CD4-positive, alpha-beta T cell treated with Interleukin-4 for 1 hour (primary cell): ENCODE data around the gene GPN1.
"Not testable (repeated sequence)": the region's sequence is repeated elsewhere in the genome, so short reads cannot be mapped to it uniquely, and the experiment has no call there.

ENCODE experiments used
- DNase-seq, 2 donors: peaks; one replicate each; pipeline ENCODE4 v3.0.0-alpha.2; 2020 to 2022

The GPN1 gene

DNA sequence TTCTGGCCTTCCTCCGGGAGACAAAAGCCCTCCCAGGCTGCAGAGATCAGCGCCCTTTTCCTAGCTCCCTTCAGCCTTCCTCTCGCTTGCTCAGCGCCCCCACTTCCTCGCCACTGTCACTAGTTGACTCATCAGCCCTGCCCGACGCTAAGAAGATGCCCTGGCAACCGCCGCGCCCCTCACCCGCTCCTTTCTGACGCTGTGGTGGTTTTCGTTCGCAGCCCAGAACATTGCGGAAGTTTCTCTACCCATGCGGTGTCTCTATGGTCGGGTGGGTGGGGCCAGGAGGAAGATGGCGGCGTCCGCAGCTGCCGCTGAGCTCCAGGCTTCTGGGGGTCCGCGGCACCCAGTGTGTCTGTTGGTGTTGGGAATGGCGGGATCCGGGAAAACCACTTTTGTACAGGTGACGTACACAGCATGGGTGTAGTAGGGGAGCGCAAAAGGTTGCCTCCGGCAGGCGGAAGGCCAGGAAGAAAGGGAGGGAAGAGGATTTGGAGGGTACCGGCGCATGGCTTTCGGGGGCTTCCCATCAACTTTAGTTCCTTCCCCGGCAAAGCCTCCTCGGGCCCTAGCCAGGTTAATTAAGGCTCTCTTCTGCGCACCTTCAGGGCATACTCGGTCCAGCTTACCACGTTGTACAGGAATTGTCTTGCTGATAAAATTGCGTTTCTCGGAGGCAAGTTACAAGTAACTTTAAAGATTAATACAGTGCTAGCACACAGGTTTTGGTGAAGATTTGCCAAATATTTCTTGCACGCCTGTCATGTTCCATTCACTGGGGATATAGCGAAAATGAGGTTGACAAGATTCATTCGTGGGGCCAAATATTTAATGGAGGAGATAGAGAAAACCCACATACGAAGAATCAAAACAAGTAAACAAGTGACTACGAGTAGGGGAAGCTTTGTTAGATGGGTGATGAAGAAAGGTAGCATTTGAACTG, at the start of gene GPN1, which contains the start of gene CCDC121:
Gene GPN1, plus strand, starts transcription at position 284 of the 943 bp plus-strand sequence. Its CDS starts 9 bp downstream, at position 293.
Gene CCDC121, minus strand, starts transcription at position 246 of the 943 bp plus-strand sequence. CDS start 1,213 bp downstream, outside the sequence.
- DNase-seq, result peak; percentile 94

DNA sequence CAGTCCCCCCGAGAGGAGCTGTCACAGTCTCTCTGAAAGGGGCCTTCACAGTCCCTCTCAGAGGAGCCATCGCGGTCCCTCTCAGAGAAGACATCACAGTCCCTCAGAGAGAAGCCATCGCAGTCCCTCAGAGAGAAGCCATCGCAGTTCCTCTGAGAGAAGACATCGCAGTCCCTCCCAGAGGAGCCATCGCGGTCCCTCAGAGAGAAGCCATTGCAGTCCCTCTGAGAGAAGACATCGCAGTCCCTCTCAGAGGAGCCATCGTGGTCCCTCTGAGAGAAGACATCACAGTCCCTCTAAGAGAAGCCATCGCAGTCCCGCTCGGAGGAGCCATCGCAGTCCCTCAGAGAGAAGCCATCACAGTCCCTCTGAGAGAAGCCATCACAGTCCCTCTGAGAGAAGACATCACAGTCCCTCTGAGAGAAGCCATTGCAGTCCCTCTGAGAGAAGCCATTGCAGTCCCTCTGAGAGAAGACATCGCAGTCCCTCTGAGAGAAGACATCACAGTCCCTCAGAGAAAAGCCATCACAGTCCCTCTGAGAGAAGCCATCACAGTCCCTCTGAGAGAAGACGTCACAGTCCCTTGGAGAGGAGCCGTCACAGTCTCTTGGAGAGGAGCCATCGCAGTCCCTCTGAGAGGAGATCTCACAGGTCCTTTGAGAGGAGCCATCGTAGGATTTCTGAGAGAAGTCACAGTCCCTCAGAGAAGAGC, 47.3 kb upstream of the GPN1 start:
- DNase-seq, result no peak

DNA sequence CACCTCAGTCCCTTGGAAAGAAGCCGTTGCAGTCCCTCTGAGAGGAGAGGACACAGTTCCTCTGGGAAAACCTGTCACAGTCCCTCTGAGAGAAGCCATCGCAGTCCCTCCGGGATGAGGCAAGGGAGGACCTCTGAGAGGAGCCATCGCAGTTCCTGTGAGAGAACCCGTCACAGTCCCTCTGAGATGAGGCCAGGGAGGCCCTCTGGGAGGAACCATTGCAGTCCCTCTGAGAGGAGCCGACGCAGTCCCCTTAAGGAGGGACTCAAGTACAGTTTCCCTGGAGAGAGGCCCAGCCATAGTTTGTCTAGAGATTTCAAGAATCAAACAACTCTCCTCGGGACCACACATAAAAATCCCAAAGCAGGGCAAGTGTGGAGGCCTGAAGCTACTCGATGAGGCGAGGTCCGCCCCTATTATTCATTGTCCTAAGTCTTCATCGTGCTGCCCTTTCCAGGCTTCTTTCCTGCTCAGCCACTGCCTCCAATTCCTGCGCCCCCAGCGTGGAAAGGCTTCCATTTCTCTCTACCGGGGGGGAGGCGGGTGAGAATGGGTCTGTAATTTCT, 46.6 kb upstream of the GPN1 start:
- DNase-seq, result no peak

DNA sequence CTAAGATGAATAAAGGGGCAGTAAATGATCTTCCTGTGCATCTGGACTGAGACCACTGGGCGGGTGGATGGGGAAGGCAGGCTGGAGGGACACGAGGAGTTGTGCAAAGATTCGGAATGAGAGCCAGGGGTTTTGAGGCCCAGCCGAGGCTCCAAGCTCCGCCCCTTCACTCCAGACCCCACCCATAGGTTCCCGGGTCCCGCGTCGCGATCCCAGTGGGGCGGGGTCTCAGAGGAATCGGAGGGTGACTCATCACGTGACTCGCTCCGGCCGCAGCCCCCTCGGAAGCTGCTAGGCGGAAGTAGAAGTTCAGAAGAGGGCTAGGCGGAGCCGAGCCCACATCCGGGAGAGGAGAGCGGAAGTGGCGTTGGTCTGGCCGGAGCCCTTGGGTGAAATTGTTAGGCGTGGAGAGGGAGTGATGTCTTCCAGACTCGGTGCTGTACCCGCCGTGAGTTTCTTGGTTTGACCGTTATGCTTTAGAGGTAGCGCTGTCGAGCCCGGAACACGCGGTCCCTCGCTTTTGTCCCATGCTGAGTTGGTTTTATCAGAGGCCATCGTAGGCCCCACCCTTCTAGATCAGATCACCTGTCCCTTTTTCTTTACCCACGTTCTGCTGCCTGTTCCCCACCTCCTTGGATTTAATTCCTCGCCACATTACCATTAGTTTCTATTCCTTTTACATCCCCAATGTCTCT, 46.0 kb upstream of the GPN1 start, which contains the start of gene ZNF512:
Gene ZNF512, plus strand, starts transcription at position 348 of the 695 bp plus-strand sequence. Its CDS starts 71 bp downstream, at position 419.
- DNase-seq, result peak; percentile 87 to 91

DNA sequence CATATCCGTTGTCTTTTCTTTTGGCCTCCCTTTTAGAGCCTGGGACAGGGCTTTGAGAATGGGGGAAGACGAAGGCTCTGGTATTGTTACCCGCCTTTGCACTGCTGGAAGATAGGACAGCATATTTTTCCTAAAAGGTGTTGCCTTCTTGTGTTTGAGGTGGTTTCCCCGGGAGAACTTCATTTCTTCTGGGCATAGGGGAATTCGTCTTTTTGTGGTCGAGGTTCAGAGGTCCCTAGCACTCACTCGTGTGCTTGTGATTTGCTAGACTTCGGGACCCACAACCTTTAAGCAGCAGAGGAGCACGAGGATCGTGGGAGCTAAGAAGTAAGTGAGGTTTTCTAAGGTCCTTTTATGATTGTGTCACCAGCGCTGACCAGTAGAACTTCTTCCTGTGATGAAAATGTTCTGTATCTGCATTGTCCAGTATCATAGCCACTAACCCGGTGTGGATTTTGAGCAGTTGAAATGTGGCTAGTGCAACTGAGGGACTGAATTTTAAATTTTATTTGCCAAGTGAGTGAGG, 45.4 kb upstream of the GPN1 start:
- DNase-seq, result no peak

DNA sequence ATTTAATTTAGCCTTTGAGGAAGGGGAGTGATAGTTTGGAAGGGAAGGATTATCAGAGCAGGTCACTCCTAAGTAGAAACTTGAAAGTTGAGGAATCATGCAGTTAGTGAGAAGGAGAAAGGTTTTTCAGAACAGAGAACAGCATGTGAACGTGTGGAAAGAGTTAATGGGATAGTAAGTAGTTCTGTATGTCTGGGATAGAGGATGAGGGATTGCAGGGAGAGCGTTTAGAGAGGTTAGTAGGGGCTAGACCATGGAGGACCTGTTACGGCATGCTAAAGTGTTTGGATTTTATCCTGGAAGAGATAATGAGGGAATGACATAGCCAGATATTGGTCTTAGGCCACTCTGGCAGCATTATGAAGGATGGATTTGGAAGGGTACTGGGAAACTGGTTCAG, 44.3 kb upstream of the GPN1 start:
- DNase-seq, result no peak

DNA sequence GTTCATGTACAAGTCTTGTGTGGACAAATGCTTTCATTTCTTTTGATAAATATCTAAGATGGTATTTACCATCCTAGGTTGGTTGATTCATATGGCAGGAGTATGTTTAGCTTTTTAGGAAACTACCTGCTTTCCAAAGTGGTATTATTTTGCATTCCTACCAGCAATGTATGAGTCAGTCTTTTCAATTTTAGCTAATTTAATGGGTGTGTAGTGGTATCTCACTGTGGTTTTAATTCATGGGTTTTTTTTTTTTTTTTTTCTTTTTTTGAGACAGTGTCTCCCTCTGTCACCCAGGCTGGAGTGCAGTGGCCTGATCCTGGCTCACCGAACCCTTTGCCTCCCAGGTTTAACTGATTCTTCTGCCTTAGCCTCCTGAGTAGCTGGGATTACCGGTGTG, 41.8 kb upstream of the GPN1 start:
- no peak for DNase-seq

DNA sequence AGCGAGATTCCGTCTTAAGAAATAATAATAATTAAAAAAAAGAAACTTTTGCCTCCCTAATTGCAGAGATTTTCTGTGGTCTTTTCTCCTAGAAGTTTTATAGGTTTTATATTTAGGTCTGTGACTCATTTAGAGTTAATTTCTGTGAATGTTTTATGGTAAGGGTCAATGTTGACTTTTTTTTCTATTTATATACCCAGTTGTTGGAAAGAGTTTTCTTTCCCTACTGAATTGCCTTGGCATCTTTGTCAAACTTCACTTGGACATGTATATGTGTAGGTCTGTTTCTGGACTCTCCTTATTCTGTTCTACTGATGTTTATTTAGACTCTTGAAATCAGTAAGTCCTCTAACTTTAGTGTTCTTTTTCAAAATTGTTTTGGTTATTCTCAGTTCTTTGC, 40.5 kb upstream of the GPN1 start:
- DNase-seq, result no peak

DNA sequence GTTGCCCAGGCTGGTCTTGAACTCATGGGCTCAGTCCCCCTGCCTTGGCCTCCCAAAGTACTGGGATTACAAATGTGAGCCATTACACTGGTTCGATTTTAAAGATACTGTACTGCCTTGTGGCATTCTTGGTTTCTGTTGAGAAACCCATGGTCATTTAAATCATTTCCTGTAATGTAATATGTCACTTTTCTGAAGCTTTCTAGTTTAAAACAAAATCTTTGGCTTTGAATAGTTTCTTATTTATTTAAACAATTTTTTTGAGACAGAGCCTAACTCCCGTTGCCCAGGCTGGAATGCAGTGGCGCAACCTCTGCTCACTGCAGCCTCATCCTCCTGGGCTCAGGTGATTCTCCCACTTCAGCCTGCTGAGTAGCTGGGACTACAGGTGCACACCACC, 37.1 kb upstream of the GPN1 start:
- no peak for DNase-seq

DNA sequence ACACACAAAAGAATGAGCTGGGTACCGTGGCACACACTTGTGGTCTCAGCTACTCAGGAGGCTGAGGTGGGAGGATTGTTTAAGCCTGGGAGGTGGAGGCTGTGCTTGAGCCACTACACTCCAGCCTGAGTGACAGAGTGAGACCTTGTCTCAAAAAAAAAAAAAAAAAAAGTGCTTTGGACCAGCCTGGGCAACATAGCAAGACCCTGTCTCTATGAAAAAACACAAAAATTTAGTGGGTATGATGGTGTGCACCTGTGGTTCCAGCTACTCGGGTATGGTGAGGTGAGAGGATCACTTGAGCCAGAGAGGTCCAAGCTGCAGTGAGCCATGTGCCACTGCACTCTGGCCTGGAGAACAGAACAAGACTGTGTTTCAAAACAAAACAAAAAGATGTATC, 35.6 kb upstream of the GPN1 start:
- no peak for DNase-seq

DNA sequence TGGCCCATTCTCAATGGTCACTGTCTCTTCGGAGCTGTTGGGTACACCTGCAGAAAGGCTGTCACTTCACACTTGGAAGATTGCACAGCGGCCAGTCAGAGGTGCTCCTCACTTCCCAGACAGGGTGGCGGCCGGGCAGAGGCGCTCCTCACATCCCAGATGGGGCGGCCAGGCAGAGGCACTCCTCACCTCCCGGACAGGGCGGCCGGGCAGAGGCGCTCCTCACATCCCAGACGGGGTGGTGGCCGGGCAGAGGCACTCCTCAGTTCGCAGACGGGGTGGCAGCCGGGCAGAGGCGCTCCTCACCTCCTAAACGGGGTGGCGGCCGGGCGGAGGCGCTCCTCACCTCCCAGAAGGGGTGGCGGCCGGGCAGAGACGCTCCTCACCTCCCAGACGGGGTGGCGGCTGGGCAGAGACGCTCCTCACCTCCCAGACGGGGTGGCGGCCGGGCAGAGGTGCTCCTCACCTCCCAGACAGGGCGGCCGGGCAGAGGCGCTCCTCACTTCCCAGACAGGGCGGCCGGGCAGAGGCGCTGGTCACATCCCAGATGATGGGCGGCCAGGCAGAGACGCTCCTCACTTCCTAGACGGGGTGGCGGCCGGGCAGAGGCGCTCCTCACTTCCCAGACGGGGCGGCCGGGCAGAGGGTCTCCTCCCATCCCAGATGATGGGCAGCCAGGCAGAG, 34.7 kb upstream of the GPN1 start:
- not testable (repeated sequence) for DNase-seq

DNA sequence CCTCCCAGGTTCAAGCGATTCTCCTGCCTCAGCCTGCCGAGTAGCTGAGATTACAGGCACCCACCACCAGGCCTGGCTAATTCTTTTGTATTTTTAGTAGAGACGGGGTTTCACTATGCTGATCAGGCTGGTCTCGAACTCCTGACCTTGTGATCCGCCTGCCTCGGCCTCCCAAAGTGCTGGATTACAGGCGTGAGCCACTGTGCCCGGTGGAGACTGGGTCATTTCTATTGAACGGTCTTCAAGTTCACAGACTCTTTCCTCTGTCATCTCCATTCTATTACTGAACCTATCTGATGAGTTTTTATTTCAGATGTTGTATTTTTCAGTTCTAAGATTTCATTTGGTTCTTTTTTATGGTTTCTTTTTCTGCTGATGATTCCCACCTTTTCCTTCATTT, 33.4 kb upstream of the GPN1 start:
- DNase-seq, result not testable (repeated sequence)

DNA sequence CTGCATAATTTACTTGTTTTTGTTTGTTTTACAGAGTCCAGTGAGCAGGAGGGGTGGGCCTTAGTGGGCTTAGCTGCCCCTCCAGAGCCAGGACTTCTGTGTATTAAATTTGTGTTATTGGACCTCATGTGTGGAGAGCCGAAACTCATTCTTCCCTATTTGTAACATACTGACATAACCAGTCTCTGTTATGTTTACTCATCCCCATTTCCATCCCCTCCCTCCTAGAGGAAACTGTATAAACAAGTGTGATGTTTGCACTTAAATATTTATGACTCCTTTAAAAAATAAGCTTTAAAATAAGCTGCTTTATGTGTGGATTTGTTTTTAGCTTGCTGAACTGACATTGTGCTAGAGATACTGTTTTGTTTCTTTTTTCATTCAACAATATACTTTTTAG, 32.2 kb upstream of the GPN1 start:
- no peak for DNase-seq

DNA sequence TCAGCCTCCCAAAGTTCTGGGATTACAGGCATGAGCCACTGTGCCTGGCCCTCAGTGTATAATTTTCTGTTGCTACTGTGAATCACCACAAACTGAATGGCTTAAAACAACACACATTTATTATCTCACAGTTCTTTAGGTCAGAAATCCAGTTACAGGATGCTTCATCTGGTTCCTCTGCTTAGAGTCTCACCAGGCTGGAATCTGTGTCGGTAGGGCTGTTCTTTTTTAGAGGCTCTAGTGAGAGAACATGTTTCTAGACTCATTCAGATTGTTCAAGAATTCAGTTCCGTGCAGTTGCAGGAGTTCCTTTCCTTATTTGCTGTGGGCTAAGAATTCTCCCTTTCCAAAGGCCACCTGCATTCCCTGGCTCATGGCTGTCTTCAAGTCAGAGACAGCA, 22.2 kb upstream of the GPN1 start:
- DNase-seq, result no peak

DNA sequence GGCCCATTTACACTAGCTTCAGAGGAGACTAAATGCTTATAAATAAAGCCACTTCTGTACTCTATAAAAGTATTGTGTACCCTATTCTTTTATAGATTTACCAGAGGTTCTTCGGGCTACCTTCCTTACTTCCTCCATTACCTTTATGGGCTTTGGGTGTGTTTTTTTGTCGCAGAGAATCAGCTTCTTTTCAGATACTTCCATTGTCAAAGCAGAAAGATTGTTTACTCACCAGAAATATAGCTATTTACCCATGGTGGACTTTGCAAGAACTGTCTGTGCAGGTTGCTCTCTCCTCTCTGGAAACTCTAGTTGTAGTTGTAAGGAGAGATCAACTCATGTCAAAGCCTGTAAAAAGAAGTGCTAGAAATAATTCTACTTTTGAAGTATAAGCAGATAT, 14.9 kb upstream of the GPN1 start:
- no peak for DNase-seq

DNA sequence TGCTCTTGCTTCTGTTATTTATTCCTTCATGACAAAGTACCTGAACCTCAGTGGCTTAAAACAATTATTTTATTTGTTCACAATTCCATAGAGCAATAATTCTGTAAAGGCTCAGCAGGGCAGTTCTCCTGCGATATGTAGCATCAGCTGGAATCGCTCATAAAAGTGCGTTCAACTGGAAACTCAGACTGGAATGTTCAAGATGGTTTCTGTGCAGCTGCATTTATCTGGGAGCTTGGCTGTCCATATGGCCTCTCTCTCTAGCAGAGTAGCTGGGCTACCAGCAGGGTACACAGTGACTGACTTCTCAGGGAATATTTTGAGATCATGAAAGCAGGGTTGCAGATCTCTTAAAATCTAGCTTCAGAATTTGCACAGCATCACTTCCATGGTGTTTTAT, 13.5 kb upstream of the GPN1 start:
- no peak for DNase-seq

DNA sequence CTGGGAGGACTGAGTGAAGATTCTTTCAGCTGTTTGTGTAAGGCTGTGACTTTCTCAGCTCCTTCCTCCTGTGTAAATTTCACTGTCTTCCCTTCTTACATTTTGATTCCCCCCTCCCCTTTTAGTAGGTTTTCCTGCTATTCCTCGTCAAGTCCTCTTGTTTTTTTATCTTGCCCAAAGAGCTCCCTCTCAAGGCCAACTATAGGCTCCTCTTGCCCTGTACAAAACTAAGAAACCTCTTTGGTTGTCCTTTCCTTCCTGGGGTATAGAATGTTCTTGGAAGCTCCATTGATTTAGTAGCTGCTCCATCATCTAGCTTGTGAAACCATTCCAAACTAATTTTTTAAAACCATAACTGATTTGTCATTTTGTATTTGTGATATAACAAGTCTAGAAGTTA, 7.3 kb upstream of the GPN1 start:
- no peak for DNase-seq

DNA sequence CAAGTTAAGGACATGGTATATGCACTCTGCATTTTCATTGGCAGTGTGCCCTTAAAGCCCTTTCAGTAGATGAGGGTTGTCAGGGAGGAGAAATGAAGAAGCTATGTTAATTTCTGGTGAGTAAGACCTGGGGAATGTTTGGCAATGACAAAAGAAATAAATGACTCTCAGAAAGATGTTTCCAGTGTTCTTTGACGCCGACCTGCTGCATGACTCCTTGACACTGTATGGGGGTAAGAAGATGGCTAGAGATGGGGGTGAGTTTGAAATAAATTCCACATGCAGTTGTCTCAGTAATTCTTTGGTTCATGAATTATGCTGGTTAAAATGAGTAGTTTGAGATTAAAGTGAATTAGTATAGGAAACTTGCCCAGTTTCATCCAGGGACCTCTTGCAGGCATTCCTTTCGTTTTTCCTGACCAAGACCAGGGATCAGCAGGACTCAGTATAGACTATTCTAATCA, 5.9 kb upstream of the GPN1 start:
- no peak for DNase-seq

DNA sequence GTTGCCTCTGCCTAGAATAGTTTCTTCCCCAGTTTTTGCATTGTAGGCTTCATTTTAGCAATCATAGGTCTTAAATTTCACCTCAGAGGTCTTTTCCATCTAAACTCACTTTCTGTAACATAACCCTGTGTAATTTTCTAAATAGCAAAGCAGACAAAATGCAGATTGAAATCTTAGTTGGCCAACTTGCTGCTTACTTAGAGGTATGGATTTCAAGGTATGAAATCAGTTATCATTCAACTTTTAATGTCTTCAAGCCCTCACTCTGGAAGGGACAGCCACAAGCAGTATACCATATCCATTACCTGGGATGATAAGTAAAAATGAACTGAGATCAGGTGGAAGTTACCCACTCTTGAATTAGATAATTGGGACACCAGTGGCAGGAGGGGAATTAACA, 3.9 kb upstream of the GPN1 start:
- DNase-seq, result no peak

DNA sequence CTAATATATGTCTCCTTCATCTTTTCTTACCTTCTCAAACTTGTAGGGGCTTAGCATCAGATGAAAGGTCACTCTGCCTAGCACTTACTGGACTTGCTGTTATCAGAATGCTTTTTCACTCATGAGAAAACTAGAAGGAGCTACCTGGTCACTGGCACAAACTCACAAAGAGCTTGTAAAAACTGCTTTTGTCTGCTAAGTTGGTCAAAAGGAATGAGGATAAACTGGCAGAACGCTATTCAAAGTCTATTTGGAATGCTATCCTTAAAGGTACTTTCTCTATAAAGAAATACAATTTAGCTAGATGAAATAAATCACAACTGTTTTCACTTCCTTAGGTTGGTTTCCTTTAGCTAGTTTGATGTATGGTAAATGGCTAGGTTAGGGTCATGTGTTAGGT, 2.5 kb upstream of the GPN1 start:
- not testable (repeated sequence) for DNase-seq

DNA sequence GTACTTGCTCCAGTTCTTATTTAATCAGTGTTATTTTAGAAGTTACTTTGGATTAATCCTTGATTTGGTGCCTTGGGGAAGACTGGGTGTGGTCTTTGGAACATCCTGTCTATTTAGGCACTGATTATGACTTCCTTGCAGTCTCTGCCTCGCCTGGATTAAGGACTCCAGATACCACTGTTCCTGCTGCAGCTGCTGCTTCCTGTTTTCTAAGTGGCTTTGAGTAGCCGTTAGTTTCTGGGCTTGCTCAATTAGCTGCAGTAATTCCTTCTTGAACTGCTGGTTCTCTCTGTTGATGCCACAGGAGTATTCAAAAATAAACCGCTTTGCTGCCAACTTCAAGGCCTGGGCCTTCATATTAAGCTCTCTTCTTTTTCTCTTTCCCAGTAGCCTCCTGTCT, 1.9 kb upstream of the GPN1 start:
- not testable (repeated sequence) for DNase-seq
